Measurements from ENCODE around the gene SDK2.

Gene SDK2

GRCh38 chr17:73586921-73587602 lies 57.2 kb downstream of the SDK2 start:
- no peak for DNase-seq (ENCODE audit: low spot score)

GRCh38 chr17:73586275-73586832 lies 57.9 kb downstream of the SDK2 start:
- DNase-seq (ENCODE audit: low spot score): no peak

- no peak for DNase-seq (ENCODE audit: low spot score)
Observed at GRCh38 chr17:73585583-73585982, 58.7 kb downstream of the SDK2 start.

- no peak for DNase-seq (ENCODE audit: low spot score)
Observed at GRCh38 chr17:73584987-73585386, 59.3 kb downstream of the SDK2 start.

GRCh38 chr17:73584049-73584448 lies 60.2 kb downstream of the SDK2 start:
- DNase-seq (ENCODE audit: low spot score): no peak

- DNase-seq (ENCODE audit: low spot score): no peak
Observed at GRCh38 chr17:73582821-73583220, 61.4 kb downstream of the SDK2 start.

- DNase-seq (ENCODE audit: low spot score): no peak
Observed at GRCh38 chr17:73582359-73582758, 61.9 kb downstream of the SDK2 start.

GRCh38 chr17:73581379-73581778 lies 62.9 kb downstream of the SDK2 start:
- DNase-seq (ENCODE audit: low spot score): no peak

GRCh38 chr17:73580073-73580710 lies 64.1 kb downstream of the SDK2 start:
- DNase-seq (ENCODE audit: low spot score): no peak

- DNase-seq (ENCODE audit: low spot score): no peak
Observed at GRCh38 chr17:73576556-73577098, 67.6 kb downstream of the SDK2 start.

GRCh38 chr17:73575470-73576221 lies 68.6 kb downstream of the SDK2 start:
- DNase-seq (ENCODE audit: low spot score): no peak

GRCh38 chr17:73571511-73572130 lies 72.6 kb downstream of the SDK2 start:
- no peak for DNase-seq (ENCODE audit: low spot score)

- no peak for DNase-seq (ENCODE audit: low spot score)
Observed at GRCh38 chr17:73569762-73570319, 74.4 kb downstream of the SDK2 start.

- DNase-seq (ENCODE audit: low spot score): no peak
Observed at GRCh38 chr17:73568934-73569333, 75.3 kb downstream of the SDK2 start.

GRCh38 chr17:73566905-73567782 lies 77.1 kb downstream of the SDK2 start:
- DNase-seq (ENCODE audit: low spot score): no peak

GRCh38 chr17:73564843-73565242 lies 79.4 kb downstream of the SDK2 start:
- no peak for DNase-seq (ENCODE audit: low spot score)

- DNase-seq (ENCODE audit: low spot score): no peak
Observed at GRCh38 chr17:73562896-73563295, 81.3 kb downstream of the SDK2 start.

- no peak for DNase-seq (ENCODE audit: low spot score)
Observed at GRCh38 chr17:73561111-73561510, 83.1 kb downstream of the SDK2 start.

GRCh38 chr17:73560661-73561060 lies 83.6 kb downstream of the SDK2 start:
- DNase-seq (ENCODE audit: low spot score): no peak

- no peak for DNase-seq (ENCODE audit: low spot score)
Observed at GRCh38 chr17:73559532-73559931, 84.7 kb downstream of the SDK2 start.
